Dendritic cell treated with granulocyte-macrophage colony-stimulating factor and Interleukin-4, amounts not matched to agents 40 ng/mL and 50 ng/mL, for 4 days (primary cell): ENCODE results near the gene SPINT1.
A peak's percentile ranks its signal among the peaks of the same experiment; 100 is the strongest.

Experiments
- H3K27ac Mint-ChIP-seq: one replicate; pipeline ENCODE4 v1.8.0; 2022; ENCODE audit warnings: mild to moderate bottlenecking, mixed read lengths
- H3K27me3 Mint-ChIP-seq: one replicate; pipeline ENCODE4 v1.8.0; 2022; ENCODE audit warnings: mild to moderate bottlenecking, mixed read lengths
- H3K36me3 Mint-ChIP-seq: one replicate; pipeline ENCODE4 v1.8.0; 2022; ENCODE audit warnings: low read depth, mixed read lengths
- H3K4me1 Mint-ChIP-seq: one replicate; pipeline ENCODE4 v1.8.0; 2022; ENCODE audit warnings: low read depth, mixed read lengths
- H3K4me3 Mint-ChIP-seq: one replicate; pipeline ENCODE4 v1.8.0; 2022; ENCODE audit warnings: mild to moderate bottlenecking, moderate library complexity, mixed read lengths
- H3K9me3 Mint-ChIP-seq: one replicate; pipeline ENCODE4 v1.8.0; 2022; ENCODE audit warnings: mixed read lengths
- intact Hi-C: fragments of 100-400 bp; cut with micrococcal nuclease; formaldehyde crosslinking; loops from one replicate; pipeline ENCODE4 v1.15.0; 2022

The SPINT1 gene

GRCh38 chr15:40900256-40901052, 56.6 kb downstream of the SPINT1 start:
- H3K4me3 Mint-ChIP-seq, result no peak overlapping the region
- intact Hi-C loops, result no loop called here
- H3K36me3 Mint-ChIP-seq, result peaks cover 97% of the 10 kb centered on the region
- H3K9me3 Mint-ChIP-seq, result no peaks in the 10 kb centered on the region
- H3K27ac Mint-ChIP-seq, result no peak overlapping the region
- no peaks in the 10 kb centered on the region for H3K27me3 Mint-ChIP-seq
- H3K4me1 Mint-ChIP-seq, result peaks cover 76% of the 10 kb centered on the region

DNA sequence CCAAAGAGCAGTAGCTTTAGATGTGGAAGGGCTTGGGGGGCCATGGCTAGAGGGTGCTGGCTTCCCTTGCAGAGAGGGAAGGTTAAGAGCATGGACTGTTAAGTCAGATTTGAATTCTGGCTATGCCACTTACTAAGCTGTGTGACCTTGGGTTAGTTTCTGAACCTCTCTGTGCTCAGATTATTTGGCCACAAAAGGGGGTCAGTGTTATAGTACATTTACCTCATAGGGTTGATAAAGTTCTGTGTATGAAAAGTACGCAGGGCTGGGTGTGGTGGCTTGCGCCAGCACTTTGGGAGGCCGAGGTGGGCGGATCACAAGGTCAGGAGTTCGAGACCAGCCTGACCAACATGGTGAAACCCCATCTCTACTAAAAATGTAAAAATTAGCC, 57.2 kb downstream of the SPINT1 start:
- Mint-ChIP-seq H3K4me1 (peaks cover 76% of the 10 kb centered on the region), H3K27ac (no peak overlapping the region), H3K27me3 (no peaks in the 10 kb centered on the region), H3K36me3 (peaks cover 98% of the 10 kb centered on the region), H3K9me3 (no peaks in the 10 kb centered on the region), H3K4me3 (no peak overlapping the region)
- intact Hi-C loops, result no loop called here

DNA sequence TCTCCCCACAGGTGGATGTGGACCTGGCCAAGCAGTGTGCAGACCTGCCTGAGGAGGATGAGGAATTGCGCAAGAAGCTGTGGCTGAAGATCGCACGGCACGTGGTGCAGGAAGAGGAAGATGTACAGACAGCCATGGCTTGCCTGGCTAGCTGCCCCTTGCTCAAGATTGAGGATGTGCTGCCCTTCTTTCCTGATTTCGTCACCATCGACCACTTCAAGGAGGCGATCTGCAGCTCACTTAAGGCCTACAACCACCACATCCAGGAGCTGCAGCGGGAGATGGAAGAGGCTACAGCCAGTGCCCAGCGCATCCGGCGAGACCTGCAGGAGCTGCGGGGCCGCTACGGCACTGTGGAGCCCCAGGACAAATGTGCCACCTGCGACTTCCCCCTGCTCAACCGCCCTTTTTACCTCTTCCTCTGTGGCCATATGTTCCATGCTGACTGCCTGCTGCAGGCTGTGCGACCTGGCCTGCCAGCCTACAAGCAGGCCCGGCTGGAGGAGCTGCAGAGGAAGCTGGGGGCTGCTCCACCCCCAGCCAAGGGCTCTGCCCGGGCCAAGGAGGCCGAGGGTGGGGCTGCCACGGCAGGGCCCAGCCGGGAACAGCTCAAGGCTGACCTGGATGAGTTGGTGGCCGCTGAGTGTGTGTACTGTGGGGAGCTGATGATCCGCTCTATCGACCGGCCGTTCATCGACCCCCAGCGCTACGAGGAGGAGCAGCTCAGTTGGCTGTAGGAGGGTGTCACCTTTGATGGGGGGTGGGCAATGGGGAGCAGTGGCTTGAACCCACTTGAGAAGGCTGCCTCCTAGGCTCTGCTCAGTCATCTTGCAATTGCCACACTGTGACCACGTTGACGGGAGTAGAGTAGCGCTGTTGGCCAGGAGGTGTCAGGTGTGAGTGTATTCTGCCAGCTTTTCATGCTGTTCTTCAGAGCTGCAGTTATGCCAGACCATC, 59.0 kb downstream of the SPINT1 start:
- peaks cover 79% of the 10 kb centered on the region for H3K36me3 Mint-ChIP-seq
- H3K4me3 Mint-ChIP-seq, result peak overlapping the region; percentile 20
- H3K27me3 Mint-ChIP-seq, result no peaks in the 10 kb centered on the region
- H3K27ac Mint-ChIP-seq, result peak overlapping the region; percentile 21
- H3K9me3 Mint-ChIP-seq, result no peaks in the 10 kb centered on the region
- intact Hi-C loops, result no loop called here
- peaks cover 88% of the 10 kb centered on the region for H3K4me1 Mint-ChIP-seq

DNA sequence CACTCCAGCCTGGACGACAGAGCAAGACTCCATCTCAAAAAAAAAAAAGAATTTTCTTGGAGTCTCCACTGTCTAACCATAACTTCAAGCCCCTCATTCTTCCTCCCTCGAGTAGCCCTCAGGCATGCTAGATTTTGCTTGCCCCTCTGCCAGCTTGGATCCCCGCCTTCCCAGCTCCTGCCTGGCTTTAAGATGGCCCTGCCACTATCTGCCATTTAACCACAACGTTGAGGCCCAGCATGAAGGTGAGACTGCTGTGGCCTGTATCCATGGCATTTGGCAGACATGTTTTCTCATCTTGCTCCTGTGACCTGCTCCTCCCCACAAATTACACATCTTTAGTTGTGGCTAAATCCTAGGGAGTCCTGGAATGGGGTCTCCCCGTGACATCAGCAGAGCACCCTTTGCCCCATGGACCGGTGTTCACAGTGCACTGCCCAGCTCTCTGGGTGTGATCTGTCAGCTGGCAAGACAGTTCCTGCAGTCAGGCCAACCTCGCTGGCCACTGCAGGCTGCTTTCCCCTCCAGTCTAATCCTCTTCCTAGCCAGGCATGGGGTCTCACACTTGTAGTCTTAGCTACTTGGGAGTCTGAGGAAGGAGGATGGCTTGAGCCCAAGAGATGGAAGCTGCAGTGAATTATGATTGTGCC, 60.8 kb downstream of the SPINT1 start:
- H3K9me3 Mint-ChIP-seq, result no peaks in the 10 kb centered on the region
- intact Hi-C loops, result loop anchor here (1.0 to 5.0 kb wide), 3 partner anchors 38 to 281 kb away; no protein-coding TSS in a partner anchor
- H3K27me3 Mint-ChIP-seq, result no peaks in the 10 kb centered on the region
- H3K36me3 Mint-ChIP-seq, result peaks cover 62% of the 10 kb centered on the region
- H3K27ac Mint-ChIP-seq, result peak overlapping the region; percentile 20
- H3K4me1 Mint-ChIP-seq, result peaks cover 93% of the 10 kb centered on the region
- H3K4me3 Mint-ChIP-seq, result no peak overlapping the region

DNA sequence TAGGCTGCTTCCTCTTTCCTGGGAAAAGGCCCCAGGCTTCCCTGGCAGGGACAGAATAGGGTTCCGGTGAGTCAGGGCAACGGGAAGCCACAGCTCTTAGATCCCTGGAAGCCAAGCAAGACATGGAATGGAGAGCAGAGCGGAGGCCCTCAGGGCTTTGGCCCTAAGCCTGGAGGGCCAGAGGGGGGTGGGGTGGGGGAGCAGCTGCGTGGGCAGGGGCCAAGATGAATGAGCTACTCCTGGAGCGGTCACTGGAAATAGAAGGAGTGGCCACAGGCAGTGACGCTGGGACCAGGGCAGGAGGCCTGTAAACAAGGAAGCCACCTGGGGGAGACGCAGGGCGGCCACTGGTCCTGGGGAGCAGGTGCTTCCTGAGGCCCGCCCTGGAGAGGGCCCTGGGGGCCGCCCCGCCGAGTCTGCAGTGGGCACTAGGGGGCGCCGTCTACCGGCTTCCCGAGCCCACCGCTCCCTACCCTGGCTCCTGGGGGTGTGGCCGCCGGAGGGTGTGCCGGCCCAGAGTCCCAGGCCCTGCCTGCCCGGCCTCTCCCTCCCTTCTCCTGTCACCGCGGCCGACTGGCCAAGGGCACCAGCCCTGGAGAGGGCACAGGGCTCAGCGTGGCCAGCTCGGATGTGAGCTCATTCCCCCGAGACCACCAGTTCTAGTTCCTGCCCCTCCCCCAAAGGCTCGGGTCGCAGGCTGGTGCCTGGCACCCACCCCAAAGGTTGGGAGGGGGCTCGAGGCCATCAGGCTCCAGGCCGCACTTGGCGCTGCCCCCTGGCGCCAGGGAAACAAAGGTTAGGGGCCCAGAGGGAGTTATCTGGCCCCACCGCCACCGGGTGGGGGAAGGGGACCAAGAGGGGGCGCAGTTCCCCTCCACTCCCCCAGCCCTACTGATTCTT, 62.5 kb downstream of the SPINT1 start:
- no peaks in the 10 kb centered on the region for H3K27me3 Mint-ChIP-seq
- H3K9me3 Mint-ChIP-seq, result no peaks in the 10 kb centered on the region
- H3K36me3 Mint-ChIP-seq, result peaks cover 45% of the 10 kb centered on the region
- H3K4me1 Mint-ChIP-seq, result peaks cover 88% of the 10 kb centered on the region
- intact Hi-C loops, result loop anchor here (5.0 kb wide), 1 partner anchor 36 kb away; no protein-coding TSS in a partner anchor
- peak overlapping the region; percentile 76 for H3K27ac Mint-ChIP-seq
- H3K4me3 Mint-ChIP-seq, result peak overlapping the region; percentile 42

- Mint-ChIP-seq H3K36me3 (peaks cover 36% of the 10 kb centered on the region), H3K9me3 (no peaks in the 10 kb centered on the region), H3K27ac (peak overlapping the region; percentile 76), H3K4me1 (peaks cover 80% of the 10 kb centered on the region), H3K27me3 (no peaks in the 10 kb centered on the region), H3K4me3 (peak overlapping the region; percentile 57)
- intact Hi-C loops, result loop anchor here (5.0 kb wide), 1 partner anchor 35 kb away; no protein-coding TSS in a partner anchor
These were observed 63.3 kb downstream of the SPINT1 start for GRCh38 chr15:40906991-40907802.
